ENCODE measurements around the gene PJVK. TPM values are rescaled to one million over a fixed set of nuclear protein-coding genes. Genes with fewer than 3 reads are reported as not detected.

PJVK gene
- total and polyA plus RNA-seq, 2 of the 13 experiments (the other 11 are each of a cell fraction or from before 2014, with no cell fraction given), result 1.2 to 2.6 TPM

DNA sequence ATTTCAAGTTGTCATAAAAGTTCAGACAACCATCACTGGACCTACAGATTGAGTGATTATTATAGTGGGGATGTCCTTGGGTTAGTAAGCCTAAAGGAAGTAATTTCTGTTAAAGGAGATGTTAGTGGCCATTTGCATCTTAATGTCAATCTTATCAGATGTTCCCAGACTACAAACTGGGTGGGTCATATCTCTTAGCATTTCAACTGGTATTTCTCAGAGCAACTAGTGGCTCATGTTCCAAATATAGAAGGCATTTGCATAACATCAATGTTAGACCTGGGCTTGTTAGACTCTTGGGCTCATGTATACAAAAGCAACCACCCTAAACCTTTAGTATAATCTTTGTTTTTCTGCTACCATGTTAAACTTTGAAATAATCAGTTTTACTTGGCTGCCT lies 47.0 kb downstream of the PJVK start (continued):
- no peak for TF ChIP-seq IKZF4 (CRISPR knock-in tag; IDR thresholded peaks at IDR 0.05; ENCODE audit: borderline replicate concordance, low read depth, not compliant biosample characterization)
- no peak for TF ChIP-seq ZNF282 (IDR thresholded peaks at IDR 0.05; ENCODE audit: partially characterized antibody)
- TF ChIP-seq GTF3A (CRISPR knock-in tag; conservative IDR thresholded peaks at IDR 0.05), result no peak
- TF ChIP-seq KAT8 (CRISPR knock-in tag; IDR thresholded peaks at IDR 0.05), result no peak
- TF ChIP-seq ZBTB2 (CRISPR knock-in tag; IDR thresholded peaks at IDR 0.05; ENCODE audit: low read depth), result no peak
- no peak for TF ChIP-seq ZNF280B (CRISPR knock-in tag; IDR thresholded peaks at IDR 0.05; ENCODE audit: borderline replicate concordance)
- no peak for TF ChIP-seq SNRNP70 (IDR thresholded peaks at IDR 0.05; ENCODE audit: low read depth, low read length)
- no peak for TF ChIP-seq FLYWCH1 (CRISPR knock-in tag; IDR thresholded peaks at IDR 0.05)
- TF ChIP-seq HOXA7 (CRISPR knock-in tag; IDR thresholded peaks at IDR 0.05), result no peak
- TF ChIP-seq ZNF780A (CRISPR knock-in tag; IDR thresholded peaks at IDR 0.05), result no peak

- no peaks in the 10 kb centered on the region for H3K9me3 ChIP-seq (ENCODE audit: low read length)
- no peak for ATAC-seq
- peaks cover 18 to 74% of the 10 kb centered on the region in 2 experiments for H3K36me3 ChIP-seq (replicated peaks in 1 of 2; ENCODE audit: control insufficient read depth in 1 of 2, insufficient read depth in 2 of 2, low read length in 2 of 2)
- H3K79me2 ChIP-seq (ENCODE audit: insufficient read depth, low read length), result no peaks in the 10 kb centered on the region
- H3K27me3 ChIP-seq (ENCODE audit: control insufficient read depth in 1 of 2, insufficient read depth in 2 of 2, low read length in 2 of 2), result no peaks in the 10 kb centered on the region
- BruUV-seq (replicated peaks), result no TSS peak
- POLR2A ChIA-PET, result no interaction called here
- no peak overlapping the region for H3K9ac ChIP-seq (ENCODE audit: insufficient read depth, low read depth, low read length)
- intact Hi-C loops (cut with micrococcal nuclease; ENCODE audit: unreplicated experiment) (no loop called here), in situ Hi-C loops (cut with HindIII; ENCODE audit: extremely low pct_ligation_motif_present, low pct_unique_long_range_greater_than_20kb) (no loop called here)
- no peaks in the 10 kb centered on the region for H4K20me1 ChIP-seq (ENCODE audit: insufficient read depth, low read length)
- no peak overlapping the region for H2AFZ ChIP-seq (ENCODE audit: low read length)
- DNase-seq (ENCODE audit: low spot score), result no peak
- no peak overlapping the region for H3K27ac ChIP-seq (ENCODE audit: extremely low read length, insufficient read depth, low read length)
- no peaks in the 10 kb centered on the region for H3K4me1 ChIP-seq (ENCODE audit: insufficient read depth, low read length)
- WGBS (ENCODE audit: low lambda C conversion rate), result 98% methylated on average over 3 of the region's 3 CpGs
- CTCF ChIA-PET (ENCODE audit: low intra/inter-chr PET ratio, low total read pairs), result no interaction called here
- H3K4me2 ChIP-seq (ENCODE audit: low read depth, low read length), result no peak overlapping the region
- FAIRE-seq, result no peak
- no peak overlapping the region for H3K4me3 ChIP-seq (replicated peaks in 1 of 3; ENCODE audit: insufficient read depth in 1 of 3, low read depth in 2 of 3, low read length in 3 of 3)
- TF ChIP-seq YY1 (IDR thresholded peaks at IDR 0.05; ENCODE audit: insufficient read depth, insufficient replicate concordance, low read depth, low read length) (no peak), AGO2 (optimal IDR thresholded peaks at IDR 0.05; ENCODE audit: low read depth, low read length) (no peak), GLI4 (CRISPR knock-in tag; IDR thresholded peaks at IDR 0.05; ENCODE audit: borderline replicate concordance) (no peak), MTF1 (CRISPR knock-in tag; IDR thresholded peaks at IDR 0.05) (no peak), IKZF1 (IDR thresholded peaks at IDR 0.05) (no peak), MXD4 (CRISPR knock-in tag; IDR thresholded peaks at IDR 0.05) (no peak), GFI1 (CRISPR knock-in tag; IDR thresholded peaks at IDR 0.05; ENCODE audit: borderline replicate concordance) (no peak), ZNF883 (CRISPR knock-in tag; IDR thresholded peaks at IDR 0.05; ENCODE audit: not compliant biosample characterization) (no peak), ATAD3A (CRISPR knock-in tag; IDR thresholded peaks at IDR 0.05) (no peak)
- TF ChIP-seq, protein P1, sequence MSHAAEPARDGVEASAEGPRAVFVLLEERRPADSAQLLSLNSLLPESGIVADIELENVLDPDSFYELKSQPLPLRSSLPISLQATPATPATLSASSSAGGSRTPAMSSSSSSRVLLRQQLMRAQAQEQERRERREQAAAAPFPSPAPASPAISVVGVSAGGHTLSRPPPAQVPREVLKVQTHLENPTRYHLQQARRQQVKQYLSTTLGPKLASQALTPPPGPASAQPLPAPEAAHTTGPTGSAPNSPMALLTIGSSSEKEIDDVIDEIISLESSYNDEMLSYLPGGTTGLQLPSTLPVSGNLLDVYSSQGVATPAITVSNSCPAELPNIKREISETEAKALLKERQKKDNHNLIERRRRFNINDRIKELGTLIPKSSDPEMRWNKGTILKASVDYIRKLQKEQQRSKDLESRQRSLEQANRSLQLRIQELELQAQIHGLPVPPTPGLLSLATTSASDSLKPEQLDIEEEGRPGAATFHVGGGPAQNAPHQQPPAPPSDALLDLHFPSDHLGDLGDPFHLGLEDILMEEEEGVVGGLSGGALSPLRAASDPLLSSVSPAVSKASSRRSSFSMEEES (CRISPR knock-in tag; IDR thresholded peaks at IDR 0.05), result no peak
Observed at GRCh38 chr2:178499640-178500039, 48.5 kb downstream of the PJVK start.
